HepG2 (cell line): ENCODE data around the gene TRIM28. TPM values are rescaled to one million over a fixed set of nuclear protein-coding genes. Genes with fewer than 3 reads are reported as not detected.

Experiments used
- CEBPB ChIP-seq: IDR thresholded peaks from 2 replicates; pipeline ENCODE4 v1.6.1; 2011; ENCODE audit warnings: low read depth, low read length, improper control_type of control experiment, borderline replicate concordance
- FOXK1 ChIP-seq: sonication (generic); formaldehyde crosslinking; IDR thresholded peaks from 2 replicates; pipeline ENCODE4 v1.4.0; 2020; ENCODE audit warnings: low read depth, missing genetic modification reagents, borderline replicate concordance
- HCFC1 ChIP-seq: fragments of 150-350 bp; IDR thresholded peaks from 2 replicates; pipeline ENCODE4 v1.6.1; 2014; ENCODE audit warnings: low read depth, low read length
- HNRNPUL1 ChIP-seq: fragments of 200-400 bp; formaldehyde crosslinking; IDR thresholded peaks from 2 replicates; pipeline ENCODE4 v1.6.1; 2017; ENCODE audit warnings: low read depth, mild to moderate bottlenecking, low read length, moderate library complexity
- KIAA2018 ChIP-seq: sonication (generic); formaldehyde crosslinking; IDR thresholded peaks from 2 replicates; pipeline ENCODE4 v1.5.0; 2020; ENCODE audit warnings: mild to moderate bottlenecking, missing genetic modification reagents, borderline replicate concordance
- MLLT10 ChIP-seq: sonication (generic); formaldehyde crosslinking; IDR thresholded peaks from 2 replicates; pipeline ENCODE4 v1.4.0; 2020; ENCODE audit warnings: missing genetic modification reagents
- PITX1 ChIP-seq: sonication (generic); formaldehyde crosslinking; IDR thresholded peaks from 2 replicates; pipeline ENCODE4 v1.5.1; 2020; ENCODE audit warnings: mild to moderate bottlenecking, missing genetic modification reagents
- ZFX ChIP-seq: sonication (generic); formaldehyde crosslinking; IDR thresholded peaks from 2 replicates; pipeline ENCODE4 v1.4.0; 2020; ENCODE audit warnings: mild to moderate bottlenecking, low read depth, missing genetic modification reagents, moderate library complexity
- ZNF580 ChIP-seq: IDR thresholded peaks from 2 replicates; pipeline ENCODE4 v1.6.1; 2016; ENCODE audit warnings: low read depth, borderline replicate concordance
- polyA plus RNA-seq, 8 experiments: library from polyadenylated mRNA; depleted of rRNA in 3 of 8; stranded (reverse) in 7 of 8; unstranded in 1 of 8; fragments of >200 nt; fragmentation: Illumina TruSeq in 4 of 8; extraction: Trizol in 4 of 8; gene quantifications; 2 replicates each; pipeline versions ENCODE4 v1.2.1 to v1.2.3, GENCODE V29; 2011 to 2016; ENCODE audit warnings: low read depth in 4 of 8, missing spikeins in 1 of 8, mixed read lengths in 1 of 8; ENCODE audit not compliant: insufficient read depth in 1 of 8
- total RNA-seq, 5 experiments: library from RNA; depleted of rRNA; stranded (reverse); fragments of >200 nt; fragmentation: Illumina TruSeq; extraction: Trizol; gene quantifications; 2 replicates each; pipeline ENCODE4 v1.2.3, GENCODE V29; 2016; ENCODE audit warnings: low read depth in 1 of 5
- TF ChIP-seq, protein P1 (sequence below): IDR thresholded peaks from 2 replicates; pipeline ENCODE4 v1.6.1; 2016; ENCODE audit warnings: low read depth, missing genetic modification reagents, missing compliant biosample characterization
- TF ChIP-seq, protein P2 (sequence below): sonication (generic); formaldehyde crosslinking; conservative IDR thresholded peaks from 2 replicates; pipeline ENCODE4 v1.4.0; 2020; ENCODE audit warnings: missing genetic modification reagents

Gene TRIM28
- total and polyA plus RNA-seq, 2 of the 13 experiments (the other 11 are each of a cell fraction or from before 2014, with no cell fraction given): 361 to 439 TPM

- TF ChIP-seq KIAA2018 (CRISPR knock-in tag) (peak; percentile 78; the same call in 1 of the 2 replicates), ZNF580 (CRISPR knock-in tag) (peak; percentile 94), MLLT10 (CRISPR knock-in tag) (no peak), HCFC1 (peak; percentile 86), CEBPB (no peak), FOXK1 (peak; percentile 98), ZFX (peak; percentile 100), PITX1 (CRISPR knock-in tag) (peak; percentile 83), HNRNPUL1 (no peak)
- TF ChIP-seq, protein P1, sequence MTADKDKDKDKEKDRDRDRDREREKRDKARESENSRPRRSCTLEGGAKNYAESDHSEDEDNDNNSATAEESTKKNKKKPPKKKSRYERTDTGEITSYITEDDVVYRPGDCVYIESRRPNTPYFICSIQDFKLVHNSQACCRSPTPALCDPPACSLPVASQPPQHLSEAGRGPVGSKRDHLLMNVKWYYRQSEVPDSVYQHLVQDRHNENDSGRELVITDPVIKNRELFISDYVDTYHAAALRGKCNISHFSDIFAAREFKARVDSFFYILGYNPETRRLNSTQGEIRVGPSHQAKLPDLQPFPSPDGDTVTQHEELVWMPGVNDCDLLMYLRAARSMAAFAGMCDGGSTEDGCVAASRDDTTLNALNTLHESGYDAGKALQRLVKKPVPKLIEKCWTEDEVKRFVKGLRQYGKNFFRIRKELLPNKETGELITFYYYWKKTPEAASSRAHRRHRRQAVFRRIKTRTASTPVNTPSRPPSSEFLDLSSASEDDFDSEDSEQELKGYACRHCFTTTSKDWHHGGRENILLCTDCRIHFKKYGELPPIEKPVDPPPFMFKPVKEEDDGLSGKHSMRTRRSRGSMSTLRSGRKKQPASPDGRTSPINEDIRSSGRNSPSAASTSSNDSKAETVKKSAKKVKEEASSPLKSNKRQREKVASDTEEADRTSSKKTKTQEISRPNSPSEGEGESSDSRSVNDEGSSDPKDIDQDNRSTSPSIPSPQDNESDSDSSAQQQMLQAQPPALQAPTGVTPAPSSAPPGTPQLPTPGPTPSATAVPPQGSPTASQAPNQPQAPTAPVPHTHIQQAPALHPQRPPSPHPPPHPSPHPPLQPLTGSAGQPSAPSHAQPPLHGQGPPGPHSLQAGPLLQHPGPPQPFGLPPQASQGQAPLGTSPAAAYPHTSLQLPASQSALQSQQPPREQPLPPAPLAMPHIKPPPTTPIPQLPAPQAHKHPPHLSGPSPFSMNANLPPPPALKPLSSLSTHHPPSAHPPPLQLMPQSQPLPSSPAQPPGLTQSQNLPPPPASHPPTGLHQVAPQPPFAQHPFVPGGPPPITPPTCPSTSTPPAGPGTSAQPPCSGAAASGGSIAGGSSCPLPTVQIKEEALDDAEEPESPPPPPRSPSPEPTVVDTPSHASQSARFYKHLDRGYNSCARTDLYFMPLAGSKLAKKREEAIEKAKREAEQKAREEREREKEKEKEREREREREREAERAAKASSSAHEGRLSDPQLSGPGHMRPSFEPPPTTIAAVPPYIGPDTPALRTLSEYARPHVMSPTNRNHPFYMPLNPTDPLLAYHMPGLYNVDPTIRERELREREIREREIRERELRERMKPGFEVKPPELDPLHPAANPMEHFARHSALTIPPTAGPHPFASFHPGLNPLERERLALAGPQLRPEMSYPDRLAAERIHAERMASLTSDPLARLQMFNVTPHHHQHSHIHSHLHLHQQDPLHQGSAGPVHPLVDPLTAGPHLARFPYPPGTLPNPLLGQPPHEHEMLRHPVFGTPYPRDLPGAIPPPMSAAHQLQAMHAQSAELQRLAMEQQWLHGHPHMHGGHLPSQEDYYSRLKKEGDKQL: peak; percentile 31; the same call in 1 of the 2 replicates
- TF ChIP-seq, protein P2, sequence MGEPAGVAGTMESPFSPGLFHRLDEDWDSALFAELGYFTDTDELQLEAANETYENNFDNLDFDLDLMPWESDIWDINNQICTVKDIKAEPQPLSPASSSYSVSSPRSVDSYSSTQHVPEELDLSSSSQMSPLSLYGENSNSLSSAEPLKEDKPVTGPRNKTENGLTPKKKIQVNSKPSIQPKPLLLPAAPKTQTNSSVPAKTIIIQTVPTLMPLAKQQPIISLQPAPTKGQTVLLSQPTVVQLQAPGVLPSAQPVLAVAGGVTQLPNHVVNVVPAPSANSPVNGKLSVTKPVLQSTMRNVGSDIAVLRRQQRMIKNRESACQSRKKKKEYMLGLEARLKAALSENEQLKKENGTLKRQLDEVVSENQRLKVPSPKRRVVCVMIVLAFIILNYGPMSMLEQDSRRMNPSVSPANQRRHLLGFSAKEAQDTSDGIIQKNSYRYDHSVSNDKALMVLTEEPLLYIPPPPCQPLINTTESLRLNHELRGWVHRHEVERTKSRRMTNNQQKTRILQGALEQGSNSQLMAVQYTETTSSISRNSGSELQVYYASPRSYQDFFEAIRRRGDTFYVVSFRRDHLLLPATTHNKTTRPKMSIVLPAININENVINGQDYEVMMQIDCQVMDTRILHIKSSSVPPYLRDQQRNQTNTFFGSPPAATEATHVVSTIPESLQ: peak; percentile 53
These were observed 24.3 kb upstream of the TRIM28 start, which contains the start of gene ZBTB45 (continued) for GRCh38 chr19:58519355-58520256.
